ENCODE data around the gene CD2AP. TPM values are rescaled to one million over a fixed set of nuclear protein-coding genes. Genes with fewer than 3 reads are reported as not detected.

Gene CD2AP
- total RNA-seq, 1 donor from 2014 or later = 29.5 TPM

- Mint-ChIP-seq H3K27ac (no peak overlapping the region), H3K9me3 (peaks cover 2% of the 10 kb centered on the region), H3K4me3 (no peak overlapping the region), H3K27me3 (no peaks in the 10 kb centered on the region), H3K36me3 (peaks cover 22% of the 10 kb centered on the region), H3K4me1 (ENCODE audit: unreplicated experiment) (peaks cover 5% of the 10 kb centered on the region)
- no peak for DNase-seq (ENCODE audit: extremely low spot score, unreplicated experiment)
- TF ChIP-seq CTCF (conservative IDR thresholded peaks at IDR 0.05) = no peak
Observed at GRCh38 chr6:47603227-47603626, 125.6 kb downstream of the CD2AP start.

GRCh38 chr6:47603995-47604394 is 126.4 kb downstream of the CD2AP start:
- no peak overlapping the region for H3K27ac Mint-ChIP-seq
- H3K36me3 Mint-ChIP-seq = peaks cover 19% of the 10 kb centered on the region
- no peaks in the 10 kb centered on the region for H3K9me3 Mint-ChIP-seq
- no peak for TF ChIP-seq CTCF (conservative IDR thresholded peaks at IDR 0.05)
- H3K27me3 Mint-ChIP-seq = no peaks in the 10 kb centered on the region
- DNase-seq (ENCODE audit: extremely low spot score, unreplicated experiment) = no peak
- no peak overlapping the region for H3K4me3 Mint-ChIP-seq
- H3K4me1 Mint-ChIP-seq (ENCODE audit: unreplicated experiment) = peaks cover 5% of the 10 kb centered on the region

GRCh38 chr6:47621838-47622449 is 144.4 kb downstream of the CD2AP start:
- DNase-seq (ENCODE audit: extremely low spot score, unreplicated experiment) = no peak
- H3K36me3 Mint-ChIP-seq = peaks cover 49% of the 10 kb centered on the region
- peaks cover 20% of the 10 kb centered on the region for H3K9me3 Mint-ChIP-seq
- H3K27me3 Mint-ChIP-seq = no peaks in the 10 kb centered on the region
- H3K27ac Mint-ChIP-seq = no peak overlapping the region
- H3K4me3 Mint-ChIP-seq = no peak overlapping the region
- H3K4me1 Mint-ChIP-seq (ENCODE audit: unreplicated experiment) = no peaks in the 10 kb centered on the region
- TF ChIP-seq CTCF (conservative IDR thresholded peaks at IDR 0.05) = no peak

- DNase-seq (ENCODE audit: extremely low spot score, unreplicated experiment) = no peak
- Mint-ChIP-seq H3K36me3 (peaks cover 11% of the 10 kb centered on the region), H3K4me1 (ENCODE audit: unreplicated experiment) (no peaks in the 10 kb centered on the region), H3K27ac (no peak overlapping the region), H3K27me3 (no peaks in the 10 kb centered on the region), H3K9me3 (no peaks in the 10 kb centered on the region), H3K4me3 (no peak overlapping the region)
- TF ChIP-seq CTCF (conservative IDR thresholded peaks at IDR 0.05) = no peak
Observed at GRCh38 chr6:47626782-47627181, 149.2 kb downstream of the CD2AP start.

GRCh38 chr6:47628448-47629272 is 151.1 kb downstream of the CD2AP start:
- H3K4me1 Mint-ChIP-seq (ENCODE audit: unreplicated experiment) = peaks cover under 1% of the 10 kb centered on the region
- H3K4me3 Mint-ChIP-seq = no peak overlapping the region
- no peak overlapping the region for H3K27ac Mint-ChIP-seq
- H3K9me3 Mint-ChIP-seq = no peaks in the 10 kb centered on the region
- no peak for TF ChIP-seq CTCF (conservative IDR thresholded peaks at IDR 0.05)
- no peaks in the 10 kb centered on the region for H3K36me3 Mint-ChIP-seq
- no peaks in the 10 kb centered on the region for H3K27me3 Mint-ChIP-seq
- no peak for DNase-seq (ENCODE audit: extremely low spot score, unreplicated experiment)
